Keratinocyte (primary cell): ENCODE results near the gene KLC3.

Experiments
- CTCF ChIP-seq, 3 experiments: IDR thresholded peaks in 1 of 3; conservative IDR thresholded peaks in 1 of 3; optimal IDR thresholded peaks in 1 of 3; 2 replicates in 2 of 3; 3 replicates in 1 of 3; pipeline versions ENCODE3 to v1.5.1; 2011; ENCODE audit warnings: low read length in 3 of 3, mild to moderate bottlenecking in 3 of 3, moderate library complexity in 2 of 3, control low read depth in 1 of 3, inconsistent platforms in 1 of 3; ENCODE audit not compliant: insufficient read depth in 2 of 3; ENCODE audit errors: extremely low read depth in 1 of 3
- EZH2 ChIP-seq: IDR thresholded peaks from one replicate; pipeline ENCODE4 v1.6.1; 2012; ENCODE audit warnings: inconsistent platforms, mild to moderate bottlenecking, low read length, moderate library complexity

GRCh38 chr19:45357445-45357783 is 16.9 kb downstream of the KLC3 start:
- TF ChIP-seq CTCF (optimal IDR thresholded peaks at IDR 0.05 in 1 of 3, IDR thresholded peaks at IDR 0.05 in 1 of 3, conservative IDR thresholded peaks at IDR 0.05 in 1 of 3; ENCODE audit: extremely low read depth in 1 of 3, insufficient read depth in 2 of 3, low read length in 3 of 3): no peak
- no peak for TF ChIP-seq EZH2
